ENCODE results near the gene ZNF107.
A peak's percentile ranks its signal among the peaks of the same experiment; 100 is the strongest.

ZNF107 gene

DNA sequence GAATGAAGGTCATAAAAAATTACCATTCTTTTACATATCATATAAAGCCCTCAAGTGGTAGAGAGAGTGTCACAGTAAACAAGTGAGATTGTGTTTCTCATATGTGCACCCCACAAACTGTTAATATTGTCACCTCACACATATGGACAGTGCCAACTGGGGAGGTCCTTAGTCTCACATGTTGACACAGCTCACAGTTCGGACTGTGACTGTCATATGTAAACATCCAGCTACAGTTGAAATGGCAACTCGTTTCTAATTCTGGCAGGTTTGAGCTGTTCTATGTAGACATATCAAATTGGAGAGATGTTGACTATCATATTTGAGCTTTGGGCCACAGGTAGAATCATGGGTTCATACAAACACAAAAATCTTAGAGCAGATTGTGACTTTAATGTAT is 39.4 kb upstream of the ZNF107 start:
- TF ChIP-seq, protein P1, sequence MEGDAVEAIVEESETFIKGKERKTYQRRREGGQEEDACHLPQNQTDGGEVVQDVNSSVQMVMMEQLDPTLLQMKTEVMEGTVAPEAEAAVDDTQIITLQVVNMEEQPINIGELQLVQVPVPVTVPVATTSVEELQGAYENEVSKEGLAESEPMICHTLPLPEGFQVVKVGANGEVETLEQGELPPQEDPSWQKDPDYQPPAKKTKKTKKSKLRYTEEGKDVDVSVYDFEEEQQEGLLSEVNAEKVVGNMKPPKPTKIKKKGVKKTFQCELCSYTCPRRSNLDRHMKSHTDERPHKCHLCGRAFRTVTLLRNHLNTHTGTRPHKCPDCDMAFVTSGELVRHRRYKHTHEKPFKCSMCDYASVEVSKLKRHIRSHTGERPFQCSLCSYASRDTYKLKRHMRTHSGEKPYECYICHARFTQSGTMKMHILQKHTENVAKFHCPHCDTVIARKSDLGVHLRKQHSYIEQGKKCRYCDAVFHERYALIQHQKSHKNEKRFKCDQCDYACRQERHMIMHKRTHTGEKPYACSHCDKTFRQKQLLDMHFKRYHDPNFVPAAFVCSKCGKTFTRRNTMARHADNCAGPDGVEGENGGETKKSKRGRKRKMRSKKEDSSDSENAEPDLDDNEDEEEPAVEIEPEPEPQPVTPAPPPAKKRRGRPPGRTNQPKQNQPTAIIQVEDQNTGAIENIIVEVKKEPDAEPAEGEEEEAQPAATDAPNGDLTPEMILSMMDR (IDR thresholded peaks at IDR 0.05; ENCODE audit: control insufficient read depth, extremely low read depth, insufficient read depth) = no peak
- no peak for DNase-seq (ENCODE audit: low read depth)
- no peak overlapping the region for H3K4me3 ChIP-seq (ENCODE audit: low read depth, low read length)

DNA sequence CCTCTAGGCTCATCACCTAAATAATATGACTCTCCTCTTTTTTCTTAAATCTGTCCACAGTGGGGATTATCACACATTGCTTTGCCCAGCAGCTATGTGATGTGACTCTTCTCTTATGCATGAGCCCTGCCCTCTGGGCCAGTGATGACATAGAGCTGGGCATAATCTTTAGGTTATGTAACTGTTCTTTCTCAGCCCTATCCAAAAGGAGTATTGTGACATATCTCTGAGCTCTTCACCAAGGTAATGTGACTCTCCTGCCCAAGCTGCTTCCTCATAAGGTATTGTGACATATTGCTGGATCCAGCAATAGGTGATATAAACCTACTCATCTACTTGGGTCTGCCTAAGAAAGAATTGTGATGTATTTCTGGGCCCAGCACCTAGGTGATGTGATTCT is 37.7 kb upstream of the ZNF107 start:
- no peak for DNase-seq (ENCODE audit: low read depth)

DNA sequence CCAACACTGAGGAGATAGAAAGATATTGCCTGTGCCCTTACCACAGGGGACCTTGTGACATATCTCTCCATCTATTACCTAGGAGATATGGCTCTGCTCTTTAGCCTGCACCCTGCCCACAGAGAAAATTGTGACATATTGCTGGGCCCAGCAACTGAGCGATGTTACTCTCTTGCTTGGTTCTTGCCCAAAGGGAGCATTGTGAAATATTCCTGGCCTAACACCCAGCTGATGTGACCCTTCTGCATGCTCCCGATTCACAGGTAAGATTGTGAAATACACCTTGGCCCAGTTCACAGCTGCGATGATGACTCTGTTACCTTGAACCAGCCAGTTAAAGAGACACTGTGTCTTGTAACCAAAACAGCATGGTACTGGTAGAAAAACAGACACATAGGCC is 37.2 kb upstream of the ZNF107 start:
- TF ChIP-seq, protein P1 (IDR thresholded peaks at IDR 0.05; ENCODE audit: control insufficient read depth, extremely low read depth, insufficient read depth) = no peak
- H3K4me3 ChIP-seq (ENCODE audit: low read depth, low read length) = no peak overlapping the region
- DNase-seq (ENCODE audit: low read depth) = no peak

More for the DNA sequence above, 37.7 kb upstream of the ZNF107 start:
- no peak overlapping the region for H3K4me3 ChIP-seq (ENCODE audit: low read depth, low read length)
- TF ChIP-seq, protein P1 (IDR thresholded peaks at IDR 0.05; ENCODE audit: control insufficient read depth, extremely low read depth, insufficient read depth) = no peak

DNA sequence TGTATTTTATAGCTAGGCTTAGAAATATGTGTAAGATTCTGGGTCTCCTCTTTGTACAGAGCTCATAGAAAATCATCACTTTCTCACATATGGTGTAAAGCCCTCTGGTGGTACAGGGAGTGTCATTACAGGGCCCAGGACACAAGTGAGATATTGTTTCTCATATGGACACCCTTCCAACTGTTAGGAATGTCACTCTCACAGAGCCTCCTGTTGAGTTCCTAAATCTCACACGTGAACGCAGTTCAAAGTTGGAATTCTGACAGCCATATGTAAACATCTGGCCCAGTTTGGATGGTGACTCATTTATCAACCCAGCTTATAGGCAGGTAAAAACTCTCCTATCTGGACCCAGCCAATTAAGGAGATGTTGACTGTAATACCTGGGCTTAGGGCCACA is 35.4 kb upstream of the ZNF107 start:
- DNase-seq (ENCODE audit: low read depth) = peak; percentile 22
- TF ChIP-seq, protein P1 (IDR thresholded peaks at IDR 0.05; ENCODE audit: control insufficient read depth, extremely low read depth, insufficient read depth) = peak; percentile 58
- no peak overlapping the region for H3K4me3 ChIP-seq (ENCODE audit: low read depth, low read length)

DNA sequence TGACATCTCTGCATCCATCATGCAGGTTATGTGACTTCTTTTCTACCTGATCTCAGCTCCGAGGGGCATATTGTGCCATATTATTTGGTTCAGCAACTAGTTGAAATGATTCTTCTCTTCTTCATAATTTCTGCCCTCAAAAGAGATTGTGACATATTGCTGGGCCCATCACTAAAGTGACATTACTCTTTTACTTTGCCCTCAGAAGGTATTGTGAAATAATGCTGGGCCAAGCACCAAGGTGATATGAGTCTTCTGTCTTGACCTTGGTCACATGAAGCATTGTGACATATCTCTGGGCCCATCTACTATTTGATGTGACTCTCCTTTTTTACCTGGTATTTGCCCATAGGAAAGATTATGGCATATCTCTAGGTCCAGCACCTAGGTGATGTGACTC is 33.9 kb upstream of the ZNF107 start:
- no peak for DNase-seq (ENCODE audit: low read depth)
- no peak overlapping the region for H3K4me3 ChIP-seq (ENCODE audit: low read depth, low read length)
- TF ChIP-seq, protein P1 (IDR thresholded peaks at IDR 0.05; ENCODE audit: control insufficient read depth, extremely low read depth, insufficient read depth) = no peak

DNA sequence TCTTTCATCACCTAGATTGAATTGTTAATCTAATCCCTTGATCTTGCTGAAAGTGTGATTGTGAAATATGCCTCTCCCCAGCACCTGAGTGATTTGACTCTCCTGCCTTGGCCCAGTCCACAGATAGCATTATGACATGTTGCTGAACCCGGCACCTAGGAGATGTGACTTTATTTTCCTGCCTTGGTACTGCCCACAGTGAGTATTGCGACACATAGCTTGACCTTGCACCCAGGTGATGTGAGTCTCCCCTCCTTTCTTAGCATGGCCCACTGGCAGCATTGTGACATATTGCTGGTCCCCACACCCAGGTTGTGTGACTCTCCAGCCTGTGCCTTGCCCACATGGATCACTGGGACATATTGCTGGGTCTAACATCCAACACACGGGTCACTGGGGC is 32.5 kb upstream of the ZNF107 start:
- DNase-seq (ENCODE audit: low read depth) = no peak
- no peak overlapping the region for H3K4me3 ChIP-seq (ENCODE audit: low read depth, low read length)

More for the DNA sequence above, 32.5 kb upstream of the ZNF107 start:
- TF ChIP-seq, protein P1 (IDR thresholded peaks at IDR 0.05; ENCODE audit: control insufficient read depth, extremely low read depth, insufficient read depth) = no peak

All from LNCaP clone FGC (cell line).